ENCODE data around the gene MRPL55.

The MRPL55 gene

DNA sequence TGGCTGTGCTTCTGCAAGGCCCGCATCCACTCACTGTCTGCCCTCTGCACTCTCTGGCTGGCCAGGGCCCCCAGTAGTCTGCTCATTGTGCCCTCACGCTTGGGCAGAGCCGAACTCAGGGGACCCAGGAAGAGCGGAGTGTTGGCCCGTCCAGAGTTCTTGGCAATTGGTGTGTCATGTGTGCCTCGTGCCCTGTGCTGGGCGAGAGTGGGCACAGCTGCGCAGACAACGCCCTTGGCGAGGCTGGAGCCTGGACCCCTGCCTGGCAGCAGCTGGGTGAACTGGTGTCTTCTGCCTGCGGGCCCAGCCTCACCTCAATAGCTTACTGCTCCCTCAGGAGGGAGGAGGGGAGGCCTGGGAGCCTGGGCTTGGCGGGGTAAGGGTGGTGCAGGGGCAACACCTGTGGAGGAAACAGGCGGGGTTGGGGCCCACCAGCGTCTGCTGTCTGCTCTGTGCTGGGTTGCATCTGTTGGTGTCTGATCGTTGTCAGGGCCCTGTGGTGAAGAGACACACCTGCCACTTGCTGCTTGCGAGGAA lies 33.1 kb upstream of the MRPL55 start:
- H3K4me3 ChIP-seq (ENCODE audit: low read depth, low read length) = no peak overlapping the region
- TF ChIP-seq, protein P1, sequence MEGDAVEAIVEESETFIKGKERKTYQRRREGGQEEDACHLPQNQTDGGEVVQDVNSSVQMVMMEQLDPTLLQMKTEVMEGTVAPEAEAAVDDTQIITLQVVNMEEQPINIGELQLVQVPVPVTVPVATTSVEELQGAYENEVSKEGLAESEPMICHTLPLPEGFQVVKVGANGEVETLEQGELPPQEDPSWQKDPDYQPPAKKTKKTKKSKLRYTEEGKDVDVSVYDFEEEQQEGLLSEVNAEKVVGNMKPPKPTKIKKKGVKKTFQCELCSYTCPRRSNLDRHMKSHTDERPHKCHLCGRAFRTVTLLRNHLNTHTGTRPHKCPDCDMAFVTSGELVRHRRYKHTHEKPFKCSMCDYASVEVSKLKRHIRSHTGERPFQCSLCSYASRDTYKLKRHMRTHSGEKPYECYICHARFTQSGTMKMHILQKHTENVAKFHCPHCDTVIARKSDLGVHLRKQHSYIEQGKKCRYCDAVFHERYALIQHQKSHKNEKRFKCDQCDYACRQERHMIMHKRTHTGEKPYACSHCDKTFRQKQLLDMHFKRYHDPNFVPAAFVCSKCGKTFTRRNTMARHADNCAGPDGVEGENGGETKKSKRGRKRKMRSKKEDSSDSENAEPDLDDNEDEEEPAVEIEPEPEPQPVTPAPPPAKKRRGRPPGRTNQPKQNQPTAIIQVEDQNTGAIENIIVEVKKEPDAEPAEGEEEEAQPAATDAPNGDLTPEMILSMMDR (IDR thresholded peaks at IDR 0.05; ENCODE audit: borderline replicate concordance, insufficient read depth, low read depth, low read length) = no peak

DNA sequence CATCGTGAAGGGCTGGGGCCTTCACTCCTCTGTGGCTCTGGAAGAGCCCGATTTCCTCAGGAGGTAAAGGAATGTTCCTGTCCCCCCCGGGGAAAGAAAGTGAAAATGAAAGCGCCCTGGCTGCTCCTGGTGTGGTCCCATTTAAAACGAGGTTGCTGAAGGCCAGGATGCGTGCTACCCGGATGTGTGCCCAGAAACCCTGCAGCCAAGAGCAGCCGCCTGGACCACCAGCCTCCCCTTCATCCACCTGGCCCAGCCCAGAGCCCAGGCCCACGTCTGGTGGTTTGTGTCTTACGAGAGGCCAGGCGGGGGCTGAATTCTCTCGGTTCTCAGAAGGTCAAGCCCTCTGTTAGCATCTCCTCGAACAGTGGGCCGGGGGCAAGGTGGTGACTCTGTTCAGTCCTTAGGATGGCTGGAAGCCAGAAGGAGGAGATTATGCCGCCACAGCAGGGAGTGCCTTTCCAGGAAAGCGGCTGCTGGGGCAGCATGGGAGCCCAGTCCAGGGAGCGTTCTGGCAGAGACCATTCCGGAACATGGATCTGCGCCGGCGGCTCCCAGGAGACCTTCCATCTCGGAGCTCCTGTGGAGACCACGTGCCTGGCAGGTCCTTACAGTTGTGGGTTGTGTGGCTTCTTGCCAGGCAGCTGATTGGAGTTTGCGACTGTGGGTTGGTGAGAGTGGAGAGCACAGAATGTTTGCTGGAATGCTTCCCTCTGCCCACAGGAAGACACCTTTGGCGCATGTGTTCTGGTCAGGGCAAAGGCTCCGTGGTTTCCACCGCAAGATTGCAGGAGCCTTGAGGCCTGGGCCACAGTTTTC lies 32.3 kb upstream of the MRPL55 start:
- TF ChIP-seq, protein P1 (IDR thresholded peaks at IDR 0.05; ENCODE audit: borderline replicate concordance, insufficient read depth, low read depth, low read length) = no peak
- peak overlapping the region; percentile 89 for H3K4me3 ChIP-seq (ENCODE audit: low read depth, low read length)

DNA sequence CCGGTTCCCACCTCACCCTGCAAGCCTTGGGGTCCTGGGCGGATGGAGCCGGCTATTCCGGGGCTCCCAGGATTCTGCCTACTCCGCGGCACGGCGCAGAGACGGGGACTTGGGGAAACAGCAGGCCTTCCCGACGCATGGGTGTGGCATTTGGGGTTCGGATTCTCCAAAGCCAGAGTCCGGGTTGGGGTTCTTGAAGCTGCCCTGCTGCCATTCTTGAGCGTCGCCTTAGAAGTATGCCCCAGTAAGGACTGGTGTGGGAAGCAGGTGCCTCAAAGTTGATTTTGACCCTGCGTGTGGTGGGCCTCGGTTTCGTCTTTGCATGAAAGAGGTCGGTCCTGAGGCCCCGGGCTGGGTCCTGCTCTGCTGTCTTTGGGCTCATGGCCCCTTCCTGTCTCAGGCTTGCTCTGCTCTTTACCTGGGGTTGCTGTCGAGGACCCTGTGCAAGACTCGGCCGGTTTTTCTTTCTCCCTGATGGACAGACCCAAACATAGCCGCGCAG lies 31.7 kb upstream of the MRPL55 start:
- TF ChIP-seq, protein P1 (IDR thresholded peaks at IDR 0.05; ENCODE audit: borderline replicate concordance, insufficient read depth, low read depth, low read length) = no peak
- H3K4me3 ChIP-seq (ENCODE audit: low read depth, low read length) = peak overlapping the region; percentile 89

DNA sequence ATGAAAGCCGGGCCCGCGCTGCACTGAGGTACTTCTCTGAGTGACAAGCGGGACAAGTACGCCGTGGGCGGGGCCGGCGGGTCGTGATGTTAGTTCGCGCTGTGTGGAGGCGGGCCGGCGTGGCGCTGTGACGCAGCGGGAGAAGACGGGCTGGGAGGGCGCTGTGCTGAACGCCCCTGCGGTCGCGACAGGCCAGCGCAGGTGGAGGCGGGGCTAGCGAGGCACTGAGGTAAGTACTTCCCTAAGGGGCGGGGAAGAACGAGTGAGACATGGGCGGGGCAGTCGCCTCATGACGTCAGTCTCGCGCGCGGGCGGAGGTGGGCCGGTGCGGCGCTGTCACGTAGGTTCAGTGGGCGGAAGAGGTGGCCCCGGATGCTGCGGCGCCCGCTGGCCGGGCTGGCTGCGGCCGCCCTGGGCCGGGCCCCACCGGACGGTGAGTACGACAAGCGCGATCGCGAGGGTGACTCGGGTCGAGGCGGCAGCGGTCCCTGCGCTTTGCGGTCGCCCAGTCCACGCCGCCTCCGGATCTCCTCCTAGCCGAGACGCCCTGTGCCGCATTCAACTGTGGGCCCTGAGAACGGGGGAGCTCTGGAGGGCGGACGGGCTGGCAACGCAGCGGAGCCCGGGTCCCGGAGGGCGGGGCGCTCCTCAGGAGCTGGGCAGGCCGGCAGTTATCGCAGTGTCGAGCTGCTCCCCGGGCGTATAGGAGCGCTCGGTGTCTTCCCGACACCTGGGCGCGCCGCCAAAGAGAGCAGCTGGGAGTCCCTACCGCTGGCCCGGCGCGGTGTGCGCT lies 31.0 kb upstream of the MRPL55 start, which contains the start of gene GUK1:
Gene GUK1, plus strand, starts transcription at position 349 of the 793 bp plus-strand sequence. Its CDS starts 24 bp downstream, at position 373.
- H3K4me3 ChIP-seq (ENCODE audit: low read depth, low read length) = peak within 1 kb of the TSS; percentile 89
- TF ChIP-seq, protein P1 (IDR thresholded peaks at IDR 0.05; ENCODE audit: borderline replicate concordance, insufficient read depth, low read depth, low read length) = peak; percentile 23; the same call in 1 of the 2 replicates

DNA sequence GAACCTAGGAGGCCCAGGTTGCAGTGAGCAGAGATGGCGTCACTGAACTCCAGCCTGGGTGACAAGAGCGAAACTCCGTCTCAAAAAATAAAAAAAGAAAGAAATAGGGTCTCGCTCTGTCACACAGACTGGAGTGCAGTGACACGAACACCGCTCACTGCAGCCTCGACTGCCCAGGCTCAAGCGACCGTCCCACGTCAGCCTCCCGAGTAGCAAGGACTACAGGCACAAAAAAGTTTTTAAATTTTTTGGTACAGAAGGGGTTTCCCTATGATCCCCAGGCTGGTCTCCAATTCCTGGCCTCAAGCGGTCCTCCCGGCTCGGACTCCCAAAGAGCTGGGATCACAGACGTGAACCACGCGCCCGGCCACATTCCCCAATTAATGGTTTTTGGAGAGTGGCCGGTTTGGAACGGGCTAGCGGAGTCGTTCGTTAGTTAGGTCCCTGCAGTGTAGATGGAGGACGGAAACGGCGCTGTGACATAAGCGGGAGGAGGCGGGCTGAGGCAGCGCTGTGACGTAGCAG lies 30.4 kb upstream of the MRPL55 start:
- TF ChIP-seq, protein P1 (IDR thresholded peaks at IDR 0.05; ENCODE audit: borderline replicate concordance, insufficient read depth, low read depth, low read length) = no peak
- H3K4me3 ChIP-seq (ENCODE audit: low read depth, low read length) = peak overlapping the region; percentile 89

DNA sequence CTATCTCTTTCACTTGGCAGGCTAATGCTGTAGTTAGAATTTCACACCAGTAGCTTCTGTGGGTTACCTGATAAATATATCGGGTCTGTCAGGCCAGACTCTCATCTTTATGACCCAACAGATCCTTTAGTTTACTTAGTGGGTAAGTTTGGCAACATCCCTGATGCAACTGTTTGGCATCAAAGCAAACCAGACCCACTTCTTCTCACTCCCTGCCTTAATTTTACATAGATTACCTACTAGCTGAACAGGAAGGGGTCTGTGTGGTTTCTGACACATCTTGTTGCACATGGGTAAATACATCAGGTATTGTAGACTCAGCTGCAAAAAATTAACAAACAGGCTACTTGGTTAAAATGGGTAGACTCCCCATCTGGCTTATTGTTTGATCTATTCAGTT lies 27.8 kb upstream of the MRPL55 start:
- H3K4me3 ChIP-seq (ENCODE audit: low read depth, low read length) = no peak overlapping the region
- TF ChIP-seq, protein P1 (IDR thresholded peaks at IDR 0.05; ENCODE audit: borderline replicate concordance, insufficient read depth, low read depth, low read length) = no peak

Measured in GM12875 (cell line).